ENCODE measurements around the gene KRT32. TPM values are rescaled to one million over a fixed set of nuclear protein-coding genes. Genes with fewer than 3 reads are reported as not detected.

Gene KRT32
- total RNA-seq, 2 experiments from 2014 or later: not detected

- H3K36me3 Mint-ChIP-seq (ENCODE audit: low read depth): no peaks in the 10 kb centered on the region
- no peak for DNase-seq
- no peak for ATAC-seq (ENCODE audit: poor library complexity)
- no peak overlapping the region for H3K4me3 Mint-ChIP-seq
- ChIA-PET CTCF (no interaction called here), POLR2A (no interaction called here)
- no peaks in the 10 kb centered on the region for H3K9me3 Mint-ChIP-seq
- H3K27me3 Mint-ChIP-seq: no peaks in the 10 kb centered on the region
- H3K4me1 Mint-ChIP-seq (ENCODE audit: low read depth): no peaks in the 10 kb centered on the region
- H3K4me3 ChIP-seq (ENCODE audit: low read length): no peak overlapping the region
- no peak overlapping the region for H3K27ac Mint-ChIP-seq
- H3K27me3 ChIP-seq (ENCODE audit: control insufficient read depth in 1 of 2, insufficient read depth in 2 of 2, low read length in 2 of 2): no peaks in the 10 kb centered on the region
- intact Hi-C loops (cut with DNase I, micrococcal nuclease): loop anchor here in 1 of 2 experiments (5.0 kb wide), 1 partner anchor 60 kb away; no protein-coding TSS in a partner anchor
- H3K36me3 ChIP-seq (ENCODE audit: insufficient read depth, low read length): no peaks in the 10 kb centered on the region
- no peak overlapping the region for H3K27ac ChIP-seq (ENCODE audit: low read depth in 1 of 2, low read length in 2 of 2)
- H3K9me3 ChIP-seq (ENCODE audit: control insufficient read depth in 1 of 2, insufficient read depth in 1 of 2, low read length in 2 of 2): no peaks in the 10 kb centered on the region
- TF ChIP-seq CTCF (IDR thresholded peaks at IDR 0.05): no peak
- H3K4me1 ChIP-seq (ENCODE audit: insufficient read depth, low read length): no peaks in the 10 kb centered on the region
These were observed 50.1 kb downstream of the KRT32 start for GRCh38 chr17:41417127-41417526.

GRCh38 chr17:41416479-41416878, 50.7 kb downstream of the KRT32 start:
- TF ChIP-seq CTCF (IDR thresholded peaks at IDR 0.05): no peak
- POLR2A ChIA-PET: no interaction called here
- H3K36me3 ChIP-seq (ENCODE audit: insufficient read depth, low read length): no peaks in the 10 kb centered on the region
- H3K9me3 Mint-ChIP-seq: no peaks in the 10 kb centered on the region
- H3K27me3 Mint-ChIP-seq: no peaks in the 10 kb centered on the region
- CTCF ChIA-PET: no interaction called here
- no peaks in the 10 kb centered on the region for H3K4me1 Mint-ChIP-seq (ENCODE audit: low read depth)
- no peak overlapping the region for H3K4me3 ChIP-seq (ENCODE audit: low read length)
- H3K9me3 ChIP-seq (ENCODE audit: control insufficient read depth in 1 of 2, insufficient read depth in 1 of 2, low read length in 2 of 2): no peaks in the 10 kb centered on the region
- H3K4me3 Mint-ChIP-seq: no peak overlapping the region
- H3K36me3 Mint-ChIP-seq (ENCODE audit: low read depth): no peaks in the 10 kb centered on the region
- H3K27me3 ChIP-seq (ENCODE audit: control insufficient read depth in 1 of 2, insufficient read depth in 2 of 2, low read length in 2 of 2): no peaks in the 10 kb centered on the region
- H3K27ac Mint-ChIP-seq: no peak overlapping the region
- intact Hi-C loops (cut with DNase I, micrococcal nuclease): loop anchor here in 1 of 2 experiments (5.0 kb wide), 1 partner anchor 61 kb away; no protein-coding TSS in a partner anchor
- no peaks in the 10 kb centered on the region for H3K4me1 ChIP-seq (ENCODE audit: insufficient read depth, low read length)
- DNase-seq (no peak), ATAC-seq (ENCODE audit: poor library complexity) (no peak)
- no peak overlapping the region for H3K27ac ChIP-seq (ENCODE audit: low read depth in 1 of 2, low read length in 2 of 2)

DNA sequence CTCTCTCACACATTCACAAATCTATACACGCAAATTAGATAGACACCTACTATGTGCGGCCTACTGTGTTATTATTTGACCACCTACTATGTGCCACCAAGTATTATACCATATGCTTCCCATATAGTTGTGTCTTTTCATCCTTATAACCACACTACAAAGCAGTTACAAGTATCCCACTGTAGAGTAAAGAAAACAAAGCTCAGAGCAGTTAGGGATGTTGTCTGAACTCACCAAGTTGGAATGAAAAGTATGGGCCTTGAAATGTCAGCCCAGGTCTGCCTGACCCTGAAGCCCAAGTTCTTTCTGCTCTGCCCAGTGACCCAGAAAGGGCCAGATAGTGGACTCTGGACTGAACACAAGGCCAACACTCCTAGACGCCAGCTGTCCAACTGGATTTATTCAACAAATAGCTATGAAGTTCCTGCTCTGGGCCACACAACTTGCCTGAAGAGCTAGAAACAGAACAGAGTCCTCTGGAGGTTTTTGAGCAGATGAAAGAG, 51.3 kb downstream of the KRT32 start:
- Mint-ChIP-seq H3K4me3 (no peak overlapping the region), H3K9me3 (no peaks in the 10 kb centered on the region), H3K27ac (no peak overlapping the region), H3K27me3 (no peaks in the 10 kb centered on the region), H3K36me3 (ENCODE audit: low read depth) (no peaks in the 10 kb centered on the region), H3K4me1 (ENCODE audit: low read depth) (no peaks in the 10 kb centered on the region)
- no peaks in the 10 kb centered on the region for H3K9me3 ChIP-seq (ENCODE audit: control insufficient read depth in 1 of 2, insufficient read depth in 1 of 2, low read length in 2 of 2)
- DNase-seq: no peak
- CTCF ChIA-PET: no interaction called here
- no peaks in the 10 kb centered on the region for H3K36me3 ChIP-seq (ENCODE audit: insufficient read depth, low read length)
- no peak overlapping the region for H3K4me3 ChIP-seq (ENCODE audit: low read length)
- H3K4me1 ChIP-seq (ENCODE audit: insufficient read depth, low read length): no peaks in the 10 kb centered on the region
- POLR2A ChIA-PET: no interaction called here
- no peak for ATAC-seq (ENCODE audit: poor library complexity)
- TF ChIP-seq CTCF (IDR thresholded peaks at IDR 0.05): no peak
- intact Hi-C loops (cut with DNase I, micrococcal nuclease): loop anchor here in 1 of 2 experiments (5.0 kb wide), 1 partner anchor 61 kb away; no protein-coding TSS in a partner anchor
- H3K27me3 ChIP-seq (ENCODE audit: control insufficient read depth in 1 of 2, insufficient read depth in 2 of 2, low read length in 2 of 2): no peaks in the 10 kb centered on the region
- no peak overlapping the region for H3K27ac ChIP-seq (ENCODE audit: low read depth in 1 of 2, low read length in 2 of 2)
